C4-2B (cell line): ENCODE results near the gene GPR139.

ENCODE experiments used
- H3K27ac ChIP-seq: fragments of 450-650 bp; 2 replicates; pipeline ENCODE4 v1.5.1; 2017
- ZFX ChIP-seq: fragments of 450-650 bp; IDR thresholded peaks from 2 replicates; pipeline ENCODE4 v1.6.1; 2017
- TF ChIP-seq, protein P1 (sequence below): fragments of 450-650 bp; conservative IDR thresholded peaks from 2 replicates; pipeline ENCODE4 v1.5.1; 2017; ENCODE audit warnings: mild to moderate bottlenecking

Gene GPR139

DNA sequence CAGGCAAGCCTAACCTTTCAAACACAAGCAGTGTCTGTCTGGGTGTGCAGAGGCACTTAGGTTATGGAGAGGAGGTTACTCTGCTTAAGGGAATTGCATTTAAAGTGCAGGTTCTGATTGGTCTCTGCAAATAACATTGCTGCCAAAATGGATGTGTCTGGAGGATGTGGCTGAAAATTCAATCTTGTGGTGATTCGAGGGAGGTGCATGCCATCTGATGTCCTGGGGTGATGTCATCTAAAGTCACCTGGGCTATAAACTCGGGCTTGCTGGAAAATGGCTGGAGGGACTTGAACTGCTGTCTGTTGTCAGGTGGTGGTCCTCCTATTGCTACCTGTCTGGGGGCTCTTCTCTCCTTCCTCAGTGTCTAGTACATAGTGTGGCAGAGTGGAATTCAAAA lies 28.3 kb upstream of the GPR139 start:
- TF ChIP-seq ZFX = no peak
- TF ChIP-seq, protein P1, sequence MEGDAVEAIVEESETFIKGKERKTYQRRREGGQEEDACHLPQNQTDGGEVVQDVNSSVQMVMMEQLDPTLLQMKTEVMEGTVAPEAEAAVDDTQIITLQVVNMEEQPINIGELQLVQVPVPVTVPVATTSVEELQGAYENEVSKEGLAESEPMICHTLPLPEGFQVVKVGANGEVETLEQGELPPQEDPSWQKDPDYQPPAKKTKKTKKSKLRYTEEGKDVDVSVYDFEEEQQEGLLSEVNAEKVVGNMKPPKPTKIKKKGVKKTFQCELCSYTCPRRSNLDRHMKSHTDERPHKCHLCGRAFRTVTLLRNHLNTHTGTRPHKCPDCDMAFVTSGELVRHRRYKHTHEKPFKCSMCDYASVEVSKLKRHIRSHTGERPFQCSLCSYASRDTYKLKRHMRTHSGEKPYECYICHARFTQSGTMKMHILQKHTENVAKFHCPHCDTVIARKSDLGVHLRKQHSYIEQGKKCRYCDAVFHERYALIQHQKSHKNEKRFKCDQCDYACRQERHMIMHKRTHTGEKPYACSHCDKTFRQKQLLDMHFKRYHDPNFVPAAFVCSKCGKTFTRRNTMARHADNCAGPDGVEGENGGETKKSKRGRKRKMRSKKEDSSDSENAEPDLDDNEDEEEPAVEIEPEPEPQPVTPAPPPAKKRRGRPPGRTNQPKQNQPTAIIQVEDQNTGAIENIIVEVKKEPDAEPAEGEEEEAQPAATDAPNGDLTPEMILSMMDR = no peak
- no peak overlapping the region for H3K27ac ChIP-seq

GRCh38 chr16:20099375-20099774 lies 25.7 kb upstream of the GPR139 start:
- TF ChIP-seq ZFX = no peak
- TF ChIP-seq, protein P1 = no peak
- H3K27ac ChIP-seq = no peak overlapping the region

- H3K27ac ChIP-seq = no peak overlapping the region
- TF ChIP-seq, protein P1 = no peak
- TF ChIP-seq ZFX = no peak
Observed at GRCh38 chr16:20094157-20094556, 20.5 kb upstream of the GPR139 start.

- no peak overlapping the region for H3K27ac ChIP-seq
- TF ChIP-seq ZFX = no peak
- TF ChIP-seq, protein P1 = no peak
Observed at GRCh38 chr16:20089246-20089965, 15.7 kb upstream of the GPR139 start.

GRCh38 chr16:20084624-20085226 lies 11.0 kb upstream of the GPR139 start:
- TF ChIP-seq, protein P1 = no peak
- no peak for TF ChIP-seq ZFX
- H3K27ac ChIP-seq = no peak overlapping the region; the same call in 1 of the 2 replicates

DNA sequence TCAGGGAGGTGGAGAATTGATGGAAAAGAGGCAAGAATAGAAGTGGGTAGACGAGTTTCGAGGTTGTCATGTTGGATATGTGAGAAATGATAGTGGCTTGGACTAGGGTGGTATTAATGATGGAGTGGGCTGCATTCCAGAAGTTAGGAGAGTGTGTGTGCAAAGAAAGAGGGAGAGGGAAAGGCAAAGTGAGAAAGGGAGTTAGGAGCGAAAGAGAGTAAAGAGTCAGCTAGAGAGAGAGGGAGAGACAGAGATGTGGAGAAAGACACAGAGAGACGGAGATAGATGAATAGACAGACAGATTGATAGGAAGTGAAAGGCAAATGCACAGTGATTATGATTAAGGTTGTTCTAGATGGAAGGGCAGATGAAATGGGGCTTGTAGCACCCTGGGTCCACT lies 5.4 kb upstream of the GPR139 start:
- no peak for TF ChIP-seq ZFX
- TF ChIP-seq, protein P1 = no peak
- H3K27ac ChIP-seq = no peak overlapping the region

GRCh38 chr16:20075243-20075642 lies 1.6 kb upstream of the GPR139 start:
- TF ChIP-seq ZFX = no peak
- TF ChIP-seq, protein P1 = no peak
- H3K27ac ChIP-seq = no peak overlapping the region
